Lung (tissue), 12 donors: ENCODE results near the gene NGEF. TPM values are rescaled to one million over a fixed set of nuclear protein-coding genes. Genes with fewer than 3 reads are reported as not detected.

Experiments
- ATAC-seq: fragments of 200-7000 bp; cut with Tn5 transposase; one replicate; pipeline ENCODE4 v1.9.1; 2020; ENCODE audit warnings: moderate number of reproducible peaks; ENCODE audit not compliant: insufficient read depth, low FRiP score
- DNase-seq, 3 donors: peaks; one replicate each; pipeline ENCODE4 v3.0.0-alpha.2; 2013 to 2017
- H3K27ac ChIP-seq, 2 donors: one replicate each; pipeline ENCODE4 v1.5.1; 2013; ENCODE audit warnings: mild to moderate bottlenecking in 2 of 2, moderate library complexity in 2 of 2, control low read depth in 1 of 2, inconsistent platforms in 1 of 2, low read depth in 1 of 2, low read length in 1 of 2
- H3K27me3 ChIP-seq, 3 donors: one replicate each; pipeline ENCODE4 v1.5.1; 2013; ENCODE audit warnings: low read length in 2 of 3; ENCODE audit not compliant: control insufficient read depth in 3 of 3, insufficient read depth in 3 of 3
- H3K36me3 ChIP-seq, 4 donors: one replicate each; pipeline ENCODE4 v1.5.1; 2013; ENCODE audit warnings: low read length in 4 of 4, mild to moderate bottlenecking in 1 of 4, moderate library complexity in 1 of 4; ENCODE audit not compliant: control insufficient read depth in 4 of 4, insufficient read depth in 4 of 4
- H3K4me1 ChIP-seq, 5 donors: one replicate each; pipeline ENCODE4 v1.5.1; 2013; ENCODE audit warnings: low read length in 5 of 5, mild to moderate bottlenecking in 2 of 5, moderate library complexity in 1 of 5; ENCODE audit not compliant: control insufficient read depth in 5 of 5, insufficient read depth in 5 of 5
- H3K4me3 ChIP-seq: one replicate; pipeline ENCODE4 v1.5.1; 2013; ENCODE audit warnings: mild to moderate bottlenecking, control low read depth, moderate library complexity
- H3K9ac ChIP-seq, 2 donors: one replicate each; pipeline ENCODE4 v1.5.1; 2013; ENCODE audit warnings: low read length in 2 of 2, control low read depth in 1 of 2; ENCODE audit not compliant: insufficient read depth in 1 of 2
- H3K9me3 ChIP-seq, 4 donors: one replicate each; pipeline ENCODE4 v1.5.1; 2013; ENCODE audit warnings: low read length in 3 of 4, mild to moderate bottlenecking in 1 of 4, moderate library complexity in 1 of 4; ENCODE audit not compliant: control insufficient read depth in 4 of 4, insufficient read depth in 3 of 4
- CTCF ChIP-seq: IDR thresholded peaks from 2 replicates; pipeline ENCODE4 v1.5.1; 2012; ENCODE audit warnings: mild to moderate bottlenecking; ENCODE audit errors: control extremely low read depth, extremely low read depth
- WGBS, 2 donors: extraction: QIAGEN DNeasy Blood & Tissue Kit; methylation state at CpG; one replicate each; pipeline ENCODE4 v1.1.7; 2013; 5-methylcytosine and 5-hydroxymethylcytosine counted together
- polyA plus RNA-seq, 2 donors: library from polyadenylated mRNA; stranded (reverse); fragments of 200-250 nt; gene quantifications; one replicate each; pipeline ENCODE4 v1.2.1, GENCODE V29; 2013
- total RNA-seq, 2 donors: library from RNA; depleted of rRNA in 1 of 2; stranded (reverse); fragments of >200 nt in 1 of 2; gene quantifications; one replicate each; pipeline ENCODE4 v1.2.1, GENCODE V29; 2014 to 2021
- donor health status: control.
- donor health status: control.
- donor health status: Bipolar disorder and iron deficiency.
- donor health status: healthy.
- donor health status: DM: yes; HTN: yes; CAD: no.

Gene NGEF
- total and polyA plus RNA-seq, 4 donors = 0.35 to 2.4 (median 1.5) TPM

- H3K9me3 ChIP-seq = peaks cover 0 to 3% (median 0%) of the 10 kb centered on the region in 4 donors
- peak in 2 of 3 donors; percentile 39 to 40 for DNase-seq
- 69 to 82% methylated on average over 3 of the region's 3 CpGs for WGBS, 2 donors
- no peak overlapping the region for H3K27ac ChIP-seq
- no peaks in the 10 kb centered on the region for H3K36me3 ChIP-seq
- H3K4me3 ChIP-seq = no peak overlapping the region
- TF ChIP-seq CTCF = no peak
- no peak overlapping the region for H3K9ac ChIP-seq
- peaks cover 0 to 8% (median 4%) of the 10 kb centered on the region in 5 donors for H3K4me1 ChIP-seq
- no peaks in the 10 kb centered on the region for H3K27me3 ChIP-seq
- no peak for ATAC-seq
Observed at GRCh38 chr2:233007739-233008138, 5.3 kb downstream of the NGEF start.

- no peak overlapping the region for H3K4me3 ChIP-seq
- H3K27ac ChIP-seq = no peak overlapping the region
- H3K36me3 ChIP-seq = no peaks in the 10 kb centered on the region
- H3K9me3 ChIP-seq = peaks cover 0 to 3% (median 0%) of the 10 kb centered on the region in 4 donors
- 87 to 88% methylated on average over 7 of the region's 7 CpGs for WGBS, 2 donors
- H3K27me3 ChIP-seq = no peaks in the 10 kb centered on the region
- no peak overlapping the region for H3K9ac ChIP-seq
- peaks cover 0 to 7% (median 4%) of the 10 kb centered on the region in 5 donors for H3K4me1 ChIP-seq
- no peak for TF ChIP-seq CTCF
- ATAC-seq = no peak
- DNase-seq = no peak
Observed at GRCh38 chr2:233007270-233007669, 5.8 kb downstream of the NGEF start.

GRCh38 chr2:233006648-233007047 is 6.4 kb downstream of the NGEF start:
- no peaks in the 10 kb centered on the region for H3K27me3 ChIP-seq
- H3K36me3 ChIP-seq = no peaks in the 10 kb centered on the region
- DNase-seq = no peak
- no peak overlapping the region for H3K27ac ChIP-seq
- peaks cover 0 to 2% (median 0%) of the 10 kb centered on the region in 5 donors for H3K4me1 ChIP-seq
- no peak for TF ChIP-seq CTCF
- no peak overlapping the region for H3K9ac ChIP-seq
- H3K4me3 ChIP-seq = no peak overlapping the region
- no peak for ATAC-seq
- peaks cover 0 to 3% (median 0%) of the 10 kb centered on the region in 4 donors for H3K9me3 ChIP-seq
- 96 to 98% methylated on average over 6 of the region's 6 CpGs for WGBS, 2 donors

- Histone ChIP-seq H3K9ac (no peak overlapping the region), H3K9me3 (peaks cover 0 to 3% (median 0%) of the 10 kb centered on the region in 4 donors), H3K27ac (no peak overlapping the region), H3K4me1 (no peaks in the 10 kb centered on the region), H3K4me3 (no peak overlapping the region), H3K36me3 (no peaks in the 10 kb centered on the region), H3K27me3 (no peaks in the 10 kb centered on the region)
- ATAC-seq (no peak), DNase-seq (no peak)
- TF ChIP-seq CTCF = no peak
- WGBS, 2 donors = 92 to 97% methylated on average over 6 of the region's 6 CpGs
Observed at GRCh38 chr2:233005096-233005495, 8.0 kb downstream of the NGEF start.
